Fibroblast of skin of right biceps (primary cell): ENCODE results near the gene POLR3B.
"Not testable (repeated sequence)": the region's sequence is repeated elsewhere in the genome, so short reads cannot be mapped to it uniquely, and the experiment has no call there.

Experiments
- DNase-seq: peaks from one replicate; pipeline ENCODE4 v3.0.0-alpha.2; 2013

Gene POLR3B

DNA sequence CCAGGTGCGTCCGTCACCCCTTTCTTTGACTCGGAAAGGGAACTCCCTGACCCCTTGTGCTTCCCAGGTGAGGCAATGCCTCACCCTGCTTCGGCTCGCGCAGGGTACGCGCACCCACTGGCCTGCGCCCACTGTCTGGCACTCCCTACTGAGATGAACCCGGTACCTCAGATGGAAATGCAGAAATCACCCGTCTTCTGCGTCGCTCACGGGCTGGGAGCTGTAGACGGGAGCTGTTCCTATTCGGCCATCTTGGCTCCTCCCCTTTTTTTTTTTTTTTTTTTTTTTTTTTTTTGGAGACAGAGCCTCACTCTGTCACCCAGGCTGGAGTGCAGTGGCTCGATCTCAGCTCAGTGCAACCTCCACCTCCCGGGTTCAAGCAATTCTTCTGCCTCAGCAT, 120.1 kb downstream of the POLR3B start:
- DNase-seq = not testable (repeated sequence)

DNA sequence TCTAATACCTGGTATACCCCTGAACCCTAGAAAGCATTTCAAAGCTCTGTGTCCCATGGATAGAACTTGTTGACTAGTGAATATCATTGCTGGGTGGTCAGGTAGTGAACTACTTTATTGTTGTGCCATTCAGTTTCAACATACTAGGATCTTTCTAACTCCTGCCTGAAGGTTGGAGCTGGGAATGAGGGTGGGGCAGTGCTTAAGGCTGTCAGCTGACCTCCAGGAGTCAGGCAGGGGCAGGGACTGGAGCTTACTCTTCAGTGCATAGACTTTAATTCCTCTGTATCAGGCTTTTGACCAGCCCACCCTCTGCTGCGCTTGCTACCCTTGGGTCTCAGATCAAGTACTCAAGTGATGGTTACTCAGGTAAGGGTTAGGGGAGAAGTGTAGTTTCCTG, 122.7 kb downstream of the POLR3B start:
- no peak for DNase-seq

DNA sequence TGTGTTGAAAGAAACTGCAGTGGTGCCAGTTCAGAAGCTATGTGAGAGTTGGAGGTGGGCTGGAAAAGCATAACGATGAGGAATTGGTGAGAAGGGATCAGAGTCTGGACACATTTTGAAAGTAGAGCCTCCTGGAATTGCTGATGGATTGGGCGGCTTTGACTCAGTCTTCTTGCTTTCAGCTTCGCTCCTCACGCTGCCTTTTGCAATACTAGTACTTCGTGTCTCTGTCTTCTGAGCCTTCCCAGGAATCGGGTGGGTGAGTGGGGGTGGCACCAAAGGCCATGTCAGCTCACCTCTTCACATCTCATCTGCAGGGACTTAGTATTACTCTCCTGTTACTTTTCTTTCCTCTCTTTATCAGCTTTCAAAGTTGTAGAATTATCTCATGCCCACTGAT, 123.7 kb downstream of the POLR3B start:
- no peak for DNase-seq

DNA sequence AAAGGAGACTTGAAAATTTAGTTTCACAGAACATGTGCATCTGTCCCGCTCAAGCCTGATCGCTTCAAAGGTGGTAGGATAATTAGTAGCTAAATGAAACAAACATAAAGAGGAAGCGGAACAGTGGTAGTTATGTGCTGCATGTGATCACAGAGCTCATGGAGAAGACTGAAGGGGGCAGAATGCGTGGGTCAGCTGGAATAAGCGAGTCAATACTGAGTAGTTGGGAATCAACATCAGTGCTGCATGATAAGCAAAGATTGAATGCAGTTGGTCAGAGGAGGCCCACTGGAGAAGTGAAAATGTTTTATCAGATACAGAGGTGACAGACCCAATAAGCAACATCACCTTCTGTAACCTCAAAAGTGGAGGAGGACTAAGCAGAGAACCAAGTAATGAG, 130.1 kb downstream of the POLR3B start:
- DNase-seq = no peak

DNA sequence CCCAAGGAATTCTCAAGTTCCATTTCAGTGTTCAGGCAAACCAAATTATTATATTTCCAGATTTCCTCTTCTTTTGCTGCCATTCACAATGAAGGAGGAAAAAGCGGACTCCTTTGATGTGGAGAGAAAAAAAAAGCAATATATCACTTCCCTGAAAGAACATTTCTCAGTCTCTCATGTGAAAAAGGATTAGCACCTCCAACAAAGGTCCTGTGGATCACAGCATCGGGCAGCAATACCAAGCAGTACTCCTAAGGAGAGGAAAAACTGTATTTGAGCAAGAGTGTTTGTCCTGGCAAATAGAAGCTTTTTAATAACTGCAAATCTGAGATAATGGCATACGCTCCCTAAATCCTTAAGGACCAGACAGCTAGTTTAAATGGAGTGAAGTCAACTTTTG, 131.3 kb downstream of the POLR3B start:
- DNase-seq = no peak

DNA sequence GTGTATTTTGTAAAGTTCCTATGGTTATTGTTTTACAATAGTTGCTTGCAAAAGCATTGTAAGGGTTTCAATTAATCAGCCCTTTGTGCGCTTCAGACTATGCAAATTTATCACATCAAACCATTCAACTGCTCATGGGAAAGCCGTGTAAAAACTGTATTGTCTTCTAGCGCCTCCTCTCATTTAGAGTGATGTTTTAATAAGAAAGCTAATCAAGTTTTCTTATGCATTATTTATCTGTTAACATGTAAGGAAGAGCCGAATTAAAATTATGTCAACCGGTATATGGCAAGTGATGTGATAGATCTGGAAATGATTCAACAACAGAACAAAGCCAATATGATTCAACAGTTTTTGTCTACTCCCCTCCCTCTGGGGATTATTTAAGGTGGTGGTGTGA, 132.7 kb downstream of the POLR3B start:
- DNase-seq = no peak

DNA sequence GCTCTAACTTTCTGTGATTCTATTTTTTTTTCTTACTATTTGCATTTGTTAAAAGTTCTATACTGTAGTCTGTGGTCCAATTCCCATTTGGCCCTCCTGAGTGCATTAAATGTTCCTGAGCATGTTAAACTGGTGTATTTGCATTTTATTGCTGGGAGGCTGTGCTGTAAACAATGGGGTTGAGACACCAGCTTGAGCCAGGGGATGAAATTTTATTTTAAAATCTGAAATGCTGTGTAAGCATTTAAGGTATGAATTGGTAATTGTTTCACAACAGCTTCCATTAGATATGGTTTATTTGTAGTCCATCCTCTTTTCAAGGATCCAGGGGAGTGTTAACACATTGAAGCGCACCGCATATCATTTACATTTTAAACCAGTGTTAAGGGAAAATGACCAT, 135.3 kb downstream of the POLR3B start:
- DNase-seq = no peak

DNA sequence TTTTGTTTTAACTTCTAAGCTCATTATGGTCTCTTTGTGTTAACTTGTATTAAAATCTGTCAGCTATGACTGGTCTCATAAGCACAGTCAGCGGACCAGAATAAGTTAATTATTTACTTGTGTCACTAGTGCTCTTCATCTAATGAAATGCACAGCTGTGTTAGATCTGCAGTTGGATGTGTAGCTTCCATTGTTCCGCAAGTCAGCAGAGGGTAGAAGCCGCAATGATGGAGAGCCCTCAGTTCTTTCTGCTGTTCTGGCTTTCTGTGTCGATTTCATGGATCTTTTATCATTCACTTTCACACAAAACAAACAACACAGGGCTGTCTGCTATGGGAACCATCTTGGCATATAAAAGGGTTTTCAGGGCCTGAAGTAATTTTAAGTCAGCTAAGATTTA, 136.0 kb downstream of the POLR3B start:
- no peak for DNase-seq

DNA sequence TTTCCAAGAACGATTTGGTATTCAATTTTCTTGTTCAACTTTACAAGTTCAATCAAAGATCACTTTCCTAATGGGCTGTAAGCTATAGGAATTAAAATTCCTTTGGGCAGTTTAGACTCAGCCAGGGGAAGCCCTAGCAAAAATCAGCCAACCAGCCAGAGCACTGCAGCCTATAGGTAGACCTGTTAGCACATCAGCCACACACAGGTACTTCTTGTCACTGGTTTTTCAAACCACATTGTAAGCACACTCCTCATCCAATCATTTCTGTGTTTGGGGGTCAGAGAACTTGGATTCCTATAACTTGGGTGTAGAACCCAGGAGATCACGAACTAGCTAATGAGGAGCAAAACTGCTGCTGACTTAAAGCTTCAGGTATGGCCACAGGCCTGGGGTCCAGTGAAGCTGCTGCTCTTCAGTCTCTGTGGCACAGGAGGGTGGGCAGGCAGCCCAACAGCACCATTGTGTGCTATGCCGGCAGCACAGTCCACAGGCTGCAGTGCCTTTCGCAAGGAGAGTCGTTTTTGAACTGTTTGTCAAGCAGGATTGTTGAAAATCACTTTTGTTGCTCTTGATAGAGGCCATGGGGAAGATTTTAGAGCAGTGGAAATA, 137.9 kb downstream of the POLR3B start:
- no peak for DNase-seq

DNA sequence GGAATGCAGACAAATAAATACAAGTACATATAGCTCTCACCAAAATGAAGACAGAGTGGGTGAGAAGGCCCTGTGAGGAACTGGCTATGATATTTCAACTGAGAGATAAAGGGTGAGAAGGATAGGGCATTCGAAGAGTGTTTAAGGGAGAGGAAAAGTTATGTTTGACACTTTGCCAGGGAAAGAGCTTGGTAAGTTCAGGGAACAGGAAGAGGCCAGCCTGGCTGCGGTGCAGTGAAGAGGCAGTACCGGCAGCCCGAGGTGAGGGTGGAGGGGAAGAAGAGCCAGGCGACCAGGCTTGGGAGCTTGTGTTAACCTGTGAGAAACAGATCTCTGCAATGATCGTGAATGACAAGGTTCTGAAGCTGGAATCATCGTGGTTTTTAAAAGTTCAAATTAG, 140.5 kb downstream of the POLR3B start:
- no peak for DNase-seq

DNA sequence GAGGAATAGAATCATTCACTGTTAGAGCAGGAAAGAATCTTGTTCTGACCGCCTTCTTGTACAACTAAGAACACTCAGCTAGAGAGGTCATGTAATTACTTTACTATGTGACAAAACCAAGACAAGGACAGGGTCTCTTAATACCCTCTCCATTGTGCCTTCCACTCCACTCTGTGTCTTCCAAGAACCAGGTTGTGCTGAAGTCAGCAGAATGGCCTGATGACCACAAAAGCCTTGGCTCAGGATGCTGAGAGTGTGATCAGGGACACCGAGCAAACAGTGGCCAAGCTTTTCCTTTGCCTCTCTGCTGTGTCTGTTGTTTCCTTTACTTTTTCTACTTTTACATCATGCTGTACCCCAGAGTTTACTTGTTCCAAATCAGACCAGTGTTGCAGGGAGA, 142.1 kb downstream of the POLR3B start:
- DNase-seq = no peak

DNA sequence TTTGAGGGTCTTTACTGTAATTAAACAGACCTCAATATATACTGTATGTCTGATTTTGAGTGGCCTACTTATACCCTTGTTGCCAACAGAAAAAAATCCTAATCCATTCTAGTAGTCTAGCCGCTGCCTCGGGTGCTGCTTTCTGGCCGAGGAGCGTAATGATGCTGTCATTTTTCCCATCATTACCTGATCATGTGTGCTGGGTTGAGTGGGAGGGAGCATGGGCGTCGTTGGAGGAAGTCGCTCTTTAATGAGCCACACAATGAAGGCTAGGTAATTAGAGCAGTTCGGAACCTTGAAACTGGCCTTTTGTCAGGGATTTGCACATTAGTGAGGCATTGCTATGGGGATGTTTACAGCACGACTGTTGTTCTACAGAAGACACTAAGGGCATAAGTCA, 149.1 kb downstream of the POLR3B start:
- no peak for DNase-seq

DNA sequence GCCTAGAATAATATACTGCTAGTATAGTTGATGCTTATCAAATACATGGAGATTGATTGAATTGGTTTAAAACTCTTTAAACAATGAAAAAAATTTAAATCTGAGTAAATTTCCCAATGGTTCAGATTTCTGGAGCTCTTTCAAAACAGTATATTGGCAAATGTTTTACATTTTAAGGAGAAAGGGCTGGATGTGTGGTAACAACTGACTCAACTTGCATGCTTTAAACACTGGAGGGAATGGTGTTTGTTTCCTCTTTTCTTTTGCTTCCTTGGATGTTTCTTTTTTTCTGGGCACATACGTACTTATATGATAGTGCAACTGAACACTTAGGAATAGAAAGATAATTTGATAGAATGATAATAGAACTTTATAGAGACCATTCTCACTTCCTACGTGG, 151.4 kb downstream of the POLR3B start:
- DNase-seq = no peak

DNA sequence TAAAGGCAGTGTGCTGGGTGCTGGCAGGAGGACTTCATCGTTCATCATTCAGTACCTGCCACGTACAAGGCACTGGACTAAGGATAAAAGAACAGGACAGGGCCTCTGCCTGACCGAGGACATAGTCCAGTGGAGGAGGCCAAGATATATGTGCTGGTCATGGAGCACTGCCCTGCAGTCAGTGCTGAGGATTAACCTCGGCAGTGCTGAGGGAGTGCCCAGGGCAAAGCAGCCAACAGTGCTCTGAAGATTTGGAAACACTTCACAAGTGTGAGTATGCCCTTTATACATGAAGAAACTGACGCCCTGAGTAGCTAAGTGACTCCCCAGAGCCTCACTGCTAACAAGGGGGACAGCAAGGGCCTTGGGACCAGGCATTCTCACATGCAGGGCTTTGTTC, 153.8 kb downstream of the POLR3B start:
- DNase-seq = no peak

DNA sequence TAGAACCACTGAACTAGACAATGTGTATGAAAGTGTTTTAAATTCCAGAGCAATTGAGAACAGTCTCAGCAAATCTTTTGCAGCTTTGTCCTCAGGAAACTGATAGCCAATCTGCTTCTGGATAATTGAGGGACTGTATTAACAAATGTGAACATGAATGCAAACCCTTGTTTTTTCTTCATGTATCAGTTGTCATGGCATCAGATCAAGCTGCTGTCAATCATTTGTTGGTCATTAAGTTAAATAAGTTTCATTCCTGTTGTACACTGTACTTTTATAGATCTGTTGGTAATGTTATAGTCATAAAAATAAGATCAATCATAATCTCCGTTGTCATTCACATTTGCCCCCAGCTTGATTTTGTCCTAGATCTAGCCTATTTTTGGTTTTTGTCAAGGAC, 159.8 kb downstream of the POLR3B start:
- DNase-seq = no peak

DNA sequence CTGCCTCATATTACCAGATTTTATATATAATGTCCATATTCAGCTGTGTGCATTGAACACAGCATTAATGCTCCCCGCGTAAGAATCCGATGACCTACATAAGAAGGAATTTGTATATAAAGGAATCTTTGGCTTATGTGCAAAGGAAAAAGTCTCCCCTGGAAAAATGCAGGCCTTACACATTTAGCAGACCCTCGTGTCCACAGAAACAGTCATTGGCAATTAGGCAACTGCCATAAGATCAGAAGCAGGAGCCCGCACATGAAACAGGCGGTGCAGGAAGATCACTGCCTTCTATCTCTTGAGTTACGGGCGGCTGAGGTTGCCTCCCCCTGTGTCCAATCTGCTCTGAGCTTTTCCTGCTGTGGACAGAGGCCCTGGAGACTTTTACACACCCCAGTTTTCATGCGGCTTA, 162.1 kb downstream of the POLR3B start:
- peak; percentile 85 for DNase-seq

DNA sequence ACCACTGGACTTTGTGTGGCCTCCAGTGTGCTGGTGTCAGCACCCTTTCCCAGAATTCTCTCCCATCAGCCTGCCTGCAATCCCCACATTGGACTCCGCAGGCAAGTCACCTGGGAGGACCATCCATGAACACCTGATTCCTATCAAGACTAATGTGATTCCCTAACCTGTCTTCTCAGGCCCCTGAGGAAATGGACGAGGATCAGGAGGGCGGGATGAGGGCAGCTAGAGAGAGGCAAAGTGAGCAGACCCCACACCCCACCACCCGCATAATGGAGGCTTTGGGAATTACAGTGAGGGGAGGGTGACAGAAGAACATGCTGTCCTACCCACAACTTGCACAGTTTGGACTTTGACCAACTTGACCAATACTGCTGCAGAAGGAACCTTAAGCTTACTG, 164.4 kb downstream of the POLR3B start:
- DNase-seq = no peak

DNA sequence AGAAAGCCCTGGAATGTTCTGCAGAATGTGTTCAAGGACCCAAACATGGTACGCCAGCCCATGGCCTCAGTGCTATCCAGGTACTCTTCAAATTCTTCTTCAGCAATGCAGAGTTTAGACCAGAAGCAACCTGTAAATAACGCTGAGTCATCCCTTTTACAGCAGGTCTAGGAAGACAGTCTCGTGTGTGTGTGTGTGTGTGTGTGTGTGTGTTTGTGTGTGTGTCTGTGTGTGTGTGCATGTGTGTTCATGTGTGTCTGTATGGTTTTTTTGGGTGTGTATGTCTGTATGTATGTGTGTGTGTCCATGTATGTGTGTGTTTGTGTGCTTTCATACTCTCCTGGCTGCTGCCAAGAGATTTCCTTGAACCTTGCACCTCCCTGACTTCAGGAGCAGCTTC, 165.2 kb downstream of the POLR3B start:
- DNase-seq = no peak

DNA sequence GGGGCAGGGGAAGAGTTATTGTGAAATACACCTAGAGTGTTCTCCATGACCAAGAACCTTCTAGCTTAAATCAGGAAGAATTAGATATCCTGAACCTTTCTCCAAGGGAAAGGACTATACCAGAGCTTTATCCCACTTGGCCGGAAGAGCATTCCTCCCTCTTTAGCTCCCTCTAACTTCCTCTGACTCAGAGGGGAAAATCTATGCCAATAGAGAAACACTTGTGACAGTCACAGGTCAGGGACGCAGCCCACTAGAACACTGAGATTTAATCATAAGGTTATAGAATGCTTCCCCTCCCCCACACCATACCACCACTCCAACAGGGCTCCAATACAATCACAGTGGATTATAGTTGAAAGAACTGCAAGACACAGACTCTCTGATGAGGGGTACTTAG, 169.8 kb downstream of the POLR3B start:
- peak; percentile 33 for DNase-seq

DNA sequence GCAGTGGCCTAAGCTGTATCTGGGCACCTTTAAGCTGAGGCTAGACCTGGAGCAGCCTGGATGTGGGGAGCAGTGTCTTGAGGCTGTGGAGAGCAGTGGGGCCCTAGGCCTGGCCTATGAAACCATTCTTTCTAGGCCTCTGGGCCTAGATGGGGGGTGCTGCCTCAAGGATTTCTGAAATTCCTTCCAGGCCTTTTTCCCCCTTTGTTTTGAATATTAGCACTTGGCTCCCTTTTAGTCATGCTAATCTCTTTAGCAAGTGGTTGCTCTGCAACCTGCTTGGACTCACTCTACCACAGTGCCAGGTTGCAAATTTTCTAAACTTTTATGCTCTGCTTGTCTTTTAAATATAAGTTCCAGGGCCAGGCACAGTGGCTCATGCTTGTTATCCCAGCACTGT, 183.7 kb downstream of the POLR3B start:
- DNase-seq = no peak

DNA sequence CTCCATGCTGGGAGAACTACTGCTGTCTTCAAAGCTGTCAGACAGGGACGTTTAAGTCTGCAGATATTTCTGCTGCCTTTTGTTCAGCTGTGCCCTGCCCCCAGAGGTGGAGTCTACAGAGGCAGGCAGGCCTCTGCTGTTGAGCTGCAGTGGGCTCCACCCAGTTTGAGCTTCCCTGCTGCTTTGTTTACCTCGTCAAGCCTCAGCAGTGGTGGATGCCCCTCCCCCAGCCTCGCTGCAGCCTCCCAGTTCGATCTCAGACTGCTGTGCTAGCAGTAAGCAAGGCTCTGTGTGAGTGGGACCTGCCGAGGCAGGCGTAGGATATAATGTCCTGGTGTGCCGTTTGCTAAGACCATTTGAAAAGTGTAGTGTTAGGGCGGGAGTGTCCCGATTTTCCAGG, 193.9 kb downstream of the POLR3B start:
- no peak for DNase-seq

DNA sequence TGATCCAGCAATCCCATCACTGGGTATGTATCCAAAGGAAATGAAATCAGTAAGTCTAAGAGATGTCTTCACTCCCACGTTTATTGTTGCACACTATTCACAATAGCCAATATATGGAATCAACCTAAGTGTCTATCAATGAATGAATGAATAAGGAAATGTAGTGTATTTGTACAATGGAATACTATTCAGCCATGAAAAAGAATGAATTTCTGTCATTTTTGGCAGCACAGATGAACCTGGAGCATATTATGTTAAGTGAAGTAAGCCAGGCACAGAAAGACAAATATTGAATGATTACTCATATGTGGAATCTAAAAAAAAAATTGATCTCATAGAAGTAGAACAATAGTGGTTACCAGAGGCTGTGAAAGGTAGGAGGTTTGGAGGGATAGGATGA, 194.7 kb downstream of the POLR3B start:
- DNase-seq = no peak
